Stimulated activated CD4-positive, alpha-beta T cell treated with anti-CD3 and anti-CD28 coated beads, TNF-alpha, amount 100 ng/mL, for 24 hours (primary cell): ENCODE results near the gene SEMA3E.

Experiments
- DNase-seq, 3 experiments: peaks; one replicate each; pipeline ENCODE4 v3.0.0-alpha.2; 2020; ENCODE audit warnings: low read depth in 3 of 3

SEMA3E gene

DNA sequence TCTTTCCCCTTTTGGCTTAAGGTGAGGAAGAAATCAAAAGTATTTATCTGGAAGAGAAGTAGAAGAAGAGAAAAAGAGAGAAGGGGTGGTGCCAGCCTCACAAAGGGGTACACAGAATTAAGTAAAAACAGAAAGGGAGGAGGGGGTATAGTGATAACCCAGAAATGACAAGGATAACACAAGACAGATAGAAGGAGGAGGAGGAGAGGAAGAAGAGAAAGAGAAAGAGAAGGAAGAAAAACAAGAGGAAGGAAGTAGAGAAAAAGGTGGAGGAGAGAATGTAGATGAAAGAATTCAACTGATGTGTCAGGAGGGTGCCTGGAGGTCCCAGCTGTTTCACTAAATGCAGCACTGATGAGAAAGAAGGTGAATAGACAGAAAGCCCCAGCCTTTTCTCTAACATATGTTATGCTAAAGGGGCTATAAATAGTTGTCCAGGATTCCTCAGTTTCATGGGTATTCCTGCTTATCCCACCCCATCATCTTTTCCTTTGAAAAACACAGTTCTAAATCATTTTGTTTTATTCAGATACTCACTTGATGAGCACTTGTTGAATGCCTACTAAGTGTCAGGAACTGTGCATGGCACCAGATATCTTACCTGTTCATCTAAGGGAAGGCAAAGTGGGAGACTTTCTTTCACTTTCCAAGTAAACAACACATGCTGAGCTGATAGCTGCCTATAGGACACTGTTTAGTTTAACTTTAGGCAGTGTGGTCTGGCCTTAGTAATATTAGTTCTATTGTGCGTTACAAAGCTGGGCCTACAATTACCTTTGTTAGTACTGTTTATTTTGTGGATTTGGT, 8.0 kb downstream of the SEMA3E start:
- no peak for DNase-seq

GRCh38 chr7:83640240-83640639, 8.7 kb downstream of the SEMA3E start:
- no peak for DNase-seq

DNA sequence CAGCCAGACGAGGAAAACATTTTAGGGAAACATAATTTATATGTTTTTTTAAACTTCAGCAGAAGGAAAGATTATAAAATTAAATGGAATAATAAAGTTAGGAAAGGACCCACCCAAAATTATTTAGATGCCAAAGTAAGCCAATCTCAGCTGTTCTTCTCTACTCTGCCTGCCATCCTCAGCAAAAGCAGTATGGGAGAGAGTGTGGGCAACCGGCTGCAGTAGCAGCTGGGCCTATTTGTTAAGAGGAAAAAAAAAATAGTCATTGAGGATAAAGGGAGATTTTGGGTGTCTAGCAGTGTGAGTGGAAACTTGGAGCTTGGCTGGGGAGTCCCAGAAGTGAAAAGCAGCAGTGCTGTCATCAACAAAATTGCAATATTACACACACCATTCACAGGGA, 15.4 kb downstream of the SEMA3E start:
- DNase-seq, result no peak

- DNase-seq, result no peak
Measured at GRCh38 chr7:83629117-83629880, 19.6 kb downstream of the SEMA3E start.

DNA sequence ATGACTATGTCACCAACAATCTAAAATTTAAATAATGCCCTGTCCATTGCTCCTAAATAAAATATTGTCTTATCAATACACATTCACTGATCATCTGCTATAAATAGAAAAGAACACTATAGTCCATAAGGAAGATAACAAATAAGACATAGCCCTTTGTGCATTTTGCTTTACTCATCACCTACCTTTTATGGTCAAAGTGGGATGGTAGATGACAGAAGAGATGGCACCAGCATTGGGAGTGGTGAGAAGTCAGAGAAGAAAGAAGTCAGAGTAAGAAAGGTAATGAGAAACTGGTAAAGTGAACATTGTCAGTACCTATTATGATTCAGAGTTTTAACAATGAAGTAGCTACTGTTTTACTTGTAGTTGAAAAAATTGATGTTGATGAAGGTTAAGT, 31.1 kb downstream of the SEMA3E start:
- no peak for DNase-seq

DNA sequence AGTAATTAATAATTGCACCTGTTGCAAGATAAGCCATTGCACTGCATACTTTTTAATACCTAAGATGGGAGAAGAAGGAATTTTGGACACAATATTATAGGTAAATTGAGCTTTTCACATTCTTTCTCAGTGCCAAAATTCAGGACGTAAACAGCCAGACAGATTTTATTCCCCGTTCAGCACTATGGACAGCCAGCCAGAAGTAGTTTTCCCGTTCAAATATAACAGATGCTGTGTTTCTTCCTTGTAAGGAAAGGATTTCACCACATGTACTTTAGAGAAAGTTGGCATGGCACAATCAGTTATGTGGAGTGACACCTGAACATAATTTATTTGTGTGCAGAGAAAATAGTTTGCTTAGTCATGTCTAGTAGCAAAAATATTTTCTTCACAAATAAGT, 34.8 kb downstream of the SEMA3E start:
- no peak for DNase-seq

GRCh38 chr7:83613232-83613631, 35.7 kb downstream of the SEMA3E start:
- no peak for DNase-seq

DNA sequence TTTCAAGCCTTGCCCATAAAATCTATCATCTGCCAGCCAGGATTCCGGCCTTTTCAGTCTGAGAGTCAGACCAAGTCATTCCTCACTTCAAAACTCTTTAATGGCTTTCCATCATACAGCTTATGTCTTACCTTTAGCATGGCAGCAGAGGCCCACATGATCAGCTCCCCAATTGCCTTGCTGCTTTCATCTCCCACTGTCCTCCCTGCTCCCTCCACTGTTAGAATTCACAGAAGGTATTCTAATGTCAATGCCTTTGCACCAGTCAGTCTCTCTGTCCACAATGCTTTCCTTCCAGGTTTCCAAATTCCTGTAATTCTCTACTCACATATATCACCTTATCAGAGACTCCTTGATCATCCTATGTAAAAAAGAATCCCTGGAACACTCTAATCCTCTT, 37.2 kb downstream of the SEMA3E start:
- no peak for DNase-seq

GRCh38 chr7:83610649-83611304, 38.2 kb downstream of the SEMA3E start:
- no peak for DNase-seq

DNA sequence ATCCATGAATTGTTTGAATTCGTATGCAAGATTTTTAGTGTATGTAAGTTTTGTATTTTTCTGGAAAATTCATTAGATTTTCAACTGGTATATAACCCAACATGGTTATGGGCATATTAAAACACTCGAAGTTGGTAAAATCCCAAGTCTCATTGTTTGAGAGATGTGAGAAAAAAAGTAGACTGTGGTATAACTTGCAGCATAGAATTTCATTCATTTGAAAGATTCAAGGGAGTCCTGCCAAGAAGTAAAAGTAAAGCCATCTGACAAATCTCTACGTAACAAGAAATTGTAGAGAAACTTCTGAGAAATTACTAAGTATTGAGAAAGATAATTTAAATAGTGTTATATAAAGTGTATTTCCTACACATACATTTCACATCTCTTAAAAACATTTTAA, 40.2 kb downstream of the SEMA3E start:
- no peak for DNase-seq

- no peak for DNase-seq
Measured at GRCh38 chr7:83603649-83604048, 45.3 kb downstream of the SEMA3E start.

DNA sequence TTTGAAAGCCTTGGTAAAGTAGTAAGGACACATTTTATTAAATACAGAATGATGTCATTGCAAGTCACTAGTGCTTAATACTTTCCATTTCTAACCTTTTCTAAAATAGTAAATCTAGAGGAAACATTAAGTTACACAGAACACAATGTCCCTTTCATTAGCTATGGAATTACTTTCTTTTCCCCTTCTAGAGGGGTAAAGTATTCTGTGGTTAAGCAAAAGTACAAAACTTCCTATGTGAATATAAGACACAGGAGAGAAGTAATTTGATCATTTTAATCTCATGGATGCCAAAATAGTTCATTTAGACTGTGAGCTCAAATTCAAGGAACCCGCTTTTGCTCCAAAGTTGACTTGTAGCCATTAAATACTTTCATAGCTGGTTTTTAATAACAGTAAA, 49.8 kb downstream of the SEMA3E start:
- DNase-seq, result no peak

GRCh38 chr7:83593921-83594475, 54.9 kb downstream of the SEMA3E start:
- no peak for DNase-seq

DNA sequence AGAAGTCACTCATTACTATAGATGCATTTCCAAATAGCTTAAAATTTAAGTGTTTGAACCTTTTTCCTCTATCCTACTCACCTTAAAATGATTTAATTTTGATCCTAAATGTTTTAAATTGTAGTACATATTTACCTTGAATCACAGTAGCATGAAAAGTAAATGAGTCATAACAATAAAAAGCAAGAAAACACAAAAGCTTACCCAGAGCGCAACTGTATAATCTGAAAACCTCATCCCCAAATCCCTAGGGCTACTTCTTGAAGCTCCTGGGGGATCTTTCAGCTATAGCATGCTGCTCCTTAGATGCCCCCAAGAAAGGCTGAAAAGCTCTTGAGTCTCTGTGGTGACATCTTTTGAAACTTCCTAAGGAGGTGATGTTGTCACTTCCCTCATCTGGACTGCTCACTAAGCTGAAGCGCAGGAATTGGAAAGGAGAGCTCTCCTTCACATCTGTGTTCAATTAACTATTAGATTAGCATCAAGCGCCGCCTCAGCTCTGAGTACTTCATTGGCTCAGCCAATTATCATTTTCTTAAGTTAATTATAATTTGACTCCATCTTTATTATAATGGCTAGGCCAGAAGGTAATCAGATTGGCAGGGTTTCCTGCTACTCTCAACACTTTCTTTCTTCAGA, 60.2 kb downstream of the SEMA3E start:
- DNase-seq, result no peak

- no peak for DNase-seq
Measured at GRCh38 chr7:83586281-83586680, 62.7 kb downstream of the SEMA3E start.

DNA sequence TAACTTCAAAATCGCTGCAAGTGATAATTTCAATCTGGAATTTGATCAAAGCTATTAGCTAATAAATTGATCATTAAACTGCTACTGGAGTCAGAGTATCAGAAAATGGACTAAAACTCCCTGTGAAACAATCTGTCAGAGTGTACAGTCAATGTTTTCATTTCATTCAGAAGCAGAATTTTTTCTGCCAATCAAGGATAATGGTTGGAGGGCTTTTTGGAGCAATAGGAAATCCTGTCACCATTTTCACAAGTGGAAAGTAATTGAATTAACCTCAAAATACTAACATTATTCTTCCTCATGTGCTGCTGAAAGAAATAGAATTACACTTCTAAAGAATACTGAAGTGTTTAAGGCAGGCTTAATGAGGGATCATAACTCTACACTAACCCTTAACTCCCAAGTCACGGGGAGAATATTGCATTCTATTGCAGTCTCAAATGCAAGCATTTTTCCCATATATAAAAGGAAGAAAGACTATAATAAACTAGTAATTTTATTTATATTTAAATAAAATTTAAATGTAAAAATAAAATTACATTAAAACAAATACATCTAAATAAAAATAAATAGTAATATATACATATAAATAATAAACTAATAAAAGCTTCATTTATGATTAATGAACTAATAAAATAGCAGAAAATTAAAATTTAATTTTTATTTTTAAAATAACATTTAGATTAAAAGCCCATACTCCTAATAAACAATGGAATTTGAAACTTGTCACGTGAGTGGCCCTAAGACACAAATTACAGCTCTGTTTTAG, 67.1 kb downstream of the SEMA3E start:
- DNase-seq, result no peak

GRCh38 chr7:83579740-83580139, 69.2 kb downstream of the SEMA3E start:
- no peak for DNase-seq

DNA sequence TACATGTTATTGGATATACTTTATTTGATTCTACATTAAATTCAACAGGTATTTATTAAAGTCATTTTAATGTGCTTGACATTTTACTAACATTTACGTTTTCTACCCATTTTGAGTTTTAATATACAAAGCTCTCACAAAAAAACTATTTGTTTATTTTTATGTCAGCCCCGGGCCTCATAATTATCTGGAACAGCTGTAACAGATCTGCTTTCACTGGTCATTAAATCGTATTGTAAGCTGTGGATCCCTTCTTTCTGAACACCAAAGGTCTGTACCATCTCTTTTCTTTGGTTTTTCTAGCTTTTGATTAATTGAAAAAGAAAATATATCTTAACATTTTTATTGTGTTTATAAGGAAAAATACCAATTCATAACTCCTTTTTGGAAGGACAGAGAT, 73.5 kb downstream of the SEMA3E start:
- DNase-seq, result no peak

DNA sequence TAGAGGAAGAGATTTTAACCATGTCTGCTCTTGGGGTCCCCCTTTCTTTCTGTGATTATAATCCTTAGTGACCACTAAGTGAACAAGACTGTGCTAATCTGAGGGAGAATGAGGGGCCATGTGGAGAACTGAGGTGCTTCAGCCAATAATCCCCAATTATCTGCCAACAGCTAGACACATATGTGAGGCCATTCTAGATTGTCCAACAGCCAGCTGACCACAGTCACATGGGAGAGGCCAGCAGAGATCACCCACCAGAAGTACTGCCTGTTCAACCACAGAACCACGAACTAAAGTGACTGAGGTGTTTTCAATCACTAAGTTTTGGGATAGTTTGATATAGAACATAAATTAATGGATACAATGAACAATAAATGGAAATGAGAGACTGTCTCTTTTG, 74.3 kb downstream of the SEMA3E start:
- DNase-seq, result no peak

GRCh38 chr7:83562960-83563359, 86.0 kb downstream of the SEMA3E start:
- no peak for DNase-seq

- no peak for DNase-seq
Measured at GRCh38 chr7:83562289-83562688, 86.7 kb downstream of the SEMA3E start.
